GM23338 (cell line): Measurements from ENCODE around the gene MIEN1. TPM values are rescaled to one million over a fixed set of nuclear protein-coding genes. Genes with fewer than 3 reads are reported as not detected.

Experiments
- ATAC-seq: fragments of 200-7000 bp; cut with Tn5 transposase; 3 replicates; pipeline ENCODE4 v1.9.1; 2020
- DNase-seq: peaks from one replicate; pipeline ENCODE4 v3.0.0-alpha.2; 2015; ENCODE audit warnings: low spot score
- H2AFZ ChIP-seq: fragments of 200-600 bp; sonication (generic); 2 replicates; pipeline ENCODE4 v1.8.0; 2016; ENCODE audit warnings: antibody characterized with exemption, mild to moderate bottlenecking, moderate library complexity
- H3F3A ChIP-seq: fragments of 200-600 bp; sonication (generic); replicated peaks from 2 replicates; pipeline ENCODE4 v1.8.0; 2017; ENCODE audit warnings: antibody characterized with exemption, mixed run types, low read depth
- H3K27ac ChIP-seq: fragments of 200-600 bp; sonication (generic); 2 replicates; pipeline ENCODE4 v1.6.1; 2016; ENCODE audit warnings: low read depth
- H3K27me3 ChIP-seq: fragments of 200-600 bp; sonication (generic); 2 replicates; pipeline ENCODE4 v1.8.0; 2016; ENCODE audit warnings: mild to moderate bottlenecking, mixed run types, moderate library complexity; ENCODE audit not compliant: insufficient read depth
- H3K36me3 ChIP-seq: fragments of 200-600 bp; sonication (generic); 2 replicates; pipeline ENCODE4 v1.8.0; 2016; ENCODE audit warnings: mild to moderate bottlenecking; ENCODE audit not compliant: insufficient read depth
- H3K4me1 ChIP-seq: fragments of 200-600 bp; sonication (generic); 2 replicates; pipeline ENCODE4 v1.8.0; 2016; ENCODE audit warnings: mild to moderate bottlenecking, moderate library complexity; ENCODE audit not compliant: insufficient read depth
- H3K4me2 ChIP-seq: fragments of 200-600 bp; sonication (generic); 2 replicates; pipeline ENCODE4 v1.7.1; 2017; ENCODE audit warnings: mixed run types
- H3K4me3 ChIP-seq: fragments of 200-600 bp; sonication (generic); 2 replicates; pipeline ENCODE4 v1.6.1; 2016; ENCODE audit warnings: mixed run types
- H3K79me2 ChIP-seq: fragments of 200-600 bp; sonication (generic); replicated peaks from 2 replicates; pipeline ENCODE4 v1.8.0; 2017; ENCODE audit warnings: mild to moderate bottlenecking; ENCODE audit not compliant: insufficient read depth
- H3K9me2 ChIP-seq: fragments of 200-600 bp; sonication (generic); 2 replicates; pipeline ENCODE4 v1.8.0; 2017; ENCODE audit not compliant: insufficient read depth
- H4K20me1 ChIP-seq: fragments of 200-600 bp; sonication (generic); replicated peaks from 2 replicates; pipeline ENCODE4 v1.8.0; 2017; ENCODE audit warnings: mild to moderate bottlenecking; ENCODE audit not compliant: insufficient read depth
- H3K27ac Mint-ChIP-seq: 2 replicates; pipeline ENCODE4 v1.8.0; 2020; ENCODE audit warnings: inconsistent platforms, mild to moderate bottlenecking, moderate library complexity, mixed read lengths
- H3K27me3 Mint-ChIP-seq: 3 replicates; pipeline ENCODE4 v1.8.0; 2022; ENCODE audit warnings: low read depth, mild to moderate bottlenecking, moderate library complexity, mixed read lengths, inconsistent platforms; ENCODE audit not compliant: insufficient read depth, poor library complexity
- H3K36me3 Mint-ChIP-seq: 3 replicates; pipeline ENCODE4 v1.8.0; 2021; ENCODE audit warnings: low read depth, mild to moderate bottlenecking, inconsistent platforms, moderate library complexity, mixed read lengths
- H3K4me1 Mint-ChIP-seq: 3 replicates; pipeline ENCODE4 v1.8.0; 2020; ENCODE audit warnings: mild to moderate bottlenecking, inconsistent platforms, mixed read lengths
- H3K4me3 Mint-ChIP-seq: 3 replicates; pipeline ENCODE4 v1.8.0; 2021; ENCODE audit warnings: moderate library complexity, mild to moderate bottlenecking, inconsistent platforms, mixed read lengths
- H3K9me3 Mint-ChIP-seq: 3 replicates; pipeline ENCODE4 v1.8.0; 2020; ENCODE audit warnings: moderate library complexity, mild to moderate bottlenecking, inconsistent platforms, mixed read lengths
- CREB1 ChIP-seq: fragments of 250-450 bp; sonication (Bioruptor Pico); IDR thresholded peaks from 2 replicates; pipeline ENCODE4 v1.5.0; 2020; ENCODE audit warnings: low read depth, mild to moderate bottlenecking, moderate library complexity
- ETS1 ChIP-seq: IDR thresholded peaks from 2 replicates; pipeline ENCODE4 v1.6.1; 2016; ENCODE audit warnings: antibody characterized with exemption
- EZH2phosphoT487 ChIP-seq: fragments of 200-600 bp; sonication (generic); IDR thresholded peaks from one replicate; pipeline ENCODE4 v1.8.1; 2018; ENCODE audit warnings: antibody characterized with exemption; ENCODE audit not compliant: unreplicated experiment
- JUNB ChIP-seq: IDR thresholded peaks from one replicate; pipeline ENCODE4 v1.6.1; 2016; ENCODE audit warnings: antibody characterized with exemption; ENCODE audit not compliant: unreplicated experiment
- NANOG ChIP-seq: IDR thresholded peaks from 2 replicates; pipeline ENCODE4 v1.6.1; 2016; ENCODE audit warnings: antibody characterized with exemption, borderline replicate concordance
- POLR2AphosphoS5 ChIP-seq: IDR thresholded peaks from 2 replicates; pipeline ENCODE4 v1.6.1; 2016; ENCODE audit warnings: antibody characterized with exemption, low read depth
- REST ChIP-seq: IDR thresholded peaks from one replicate; pipeline ENCODE4 v1.6.1; 2018; ENCODE audit warnings: antibody characterized with exemption; ENCODE audit not compliant: unreplicated experiment
- STAT1 ChIP-seq: IDR thresholded peaks from one replicate; pipeline ENCODE4 v1.6.1; 2016; ENCODE audit warnings: antibody characterized with exemption; ENCODE audit not compliant: unreplicated experiment
- ZNF114 ChIP-seq: fragments of 250-450 bp; sonication (Bioruptor Pico); IDR thresholded peaks from 2 replicates; pipeline ENCODE4 v1.5.0; 2020; ENCODE audit warnings: mild to moderate bottlenecking, moderate library complexity
- ZNF331 ChIP-seq: fragments of 250-450 bp; sonication (Bioruptor Pico); IDR thresholded peaks from 2 replicates; pipeline ENCODE4 v1.5.0; 2020; ENCODE audit warnings: low read depth, mild to moderate bottlenecking, moderate library complexity
- polyA plus RNA-seq: library from polyadenylated mRNA; unstranded; fragments of >200 nt; fragmentation: Nextera tagmentation; extraction: Ambion mirVana; gene quantifications from 2 replicates; pipeline ENCODE4 v1.2.1, GENCODE V29; 2016
- total RNA-seq: library from RNA; depleted of rRNA; stranded (reverse); fragments of >200 nt; shearing (Covaris generic); gene quantifications from 2 replicates; pipeline ENCODE4 v1.2.3, GENCODE V29; 2014

MIEN1 gene
- total and polyA plus RNA-seq, 2 experiments from 2014 or later, result 37.1 to 91.8 TPM

GRCh38 chr17:39754161-39754957, 24.0 kb upstream of the MIEN1 start (continued):
- TF ChIP-seq REST, result no peak
- no peak for TF ChIP-seq ZNF114
- peak; percentile 40; the same call in 1 of the 2 replicates for TF ChIP-seq CREB1 (CRISPR knock-in tag)
- TF ChIP-seq ZNF331, result no peak
- TF ChIP-seq JUNB, result no peak
- TF ChIP-seq POLR2AphosphoS5, result no peak
- TF ChIP-seq STAT1, result no peak
- TF ChIP-seq EZH2phosphoT487, result no peak

- Mint-ChIP-seq H3K36me3 (no peaks in the 10 kb centered on the region), H3K27me3 (peaks cover 33% of the 10 kb centered on the region), H3K27ac (no peak overlapping the region), H3K4me1 (peaks cover 45% of the 10 kb centered on the region), H3K4me3 (peak overlapping the region; percentile 65), H3K9me3 (no peaks in the 10 kb centered on the region; the same call in 2 of the 3 replicates)
- ATAC-seq (peak; percentile 40), DNase-seq (peak; percentile 69)
- peaks cover 14% of the 10 kb centered on the region for H3F3A ChIP-seq
- H3K27me3 ChIP-seq, result peaks cover 18% of the 10 kb centered on the region
- no peaks in the 10 kb centered on the region for H4K20me1 ChIP-seq
- H3K27ac ChIP-seq, result no peak overlapping the region
- peak overlapping the region; percentile 86 for H3K4me3 ChIP-seq
- TF ChIP-seq CREB1 (CRISPR knock-in tag) (no peak), NANOG (no peak), EZH2phosphoT487 (no peak), ETS1 (no peak), STAT1 (no peak), ZNF331 (no peak), POLR2AphosphoS5 (no peak), JUNB (no peak)
- peaks cover 20% of the 10 kb centered on the region; the same call in 1 of the 2 replicates for H3K4me1 ChIP-seq
- no peaks in the 10 kb centered on the region for H3K36me3 ChIP-seq
- no peaks in the 10 kb centered on the region for H3K9me2 ChIP-seq
- H3K79me2 ChIP-seq, result no peaks in the 10 kb centered on the region
- peak overlapping the region; percentile 84 for H2AFZ ChIP-seq
- H3K4me2 ChIP-seq, result peak overlapping the region; percentile 89
Observed at GRCh38 chr17:39753514-39754160, 23.3 kb upstream of the MIEN1 start.
